Measurements from ENCODE around the gene NR4A1. TPM values are rescaled to one million over a fixed set of nuclear protein-coding genes. Genes with fewer than 3 reads are reported as not detected.

The NR4A1 gene
- total RNA-seq, 3 donors from 2014 or later = 16.2 to 123 (median 44.6) TPM

DNA sequence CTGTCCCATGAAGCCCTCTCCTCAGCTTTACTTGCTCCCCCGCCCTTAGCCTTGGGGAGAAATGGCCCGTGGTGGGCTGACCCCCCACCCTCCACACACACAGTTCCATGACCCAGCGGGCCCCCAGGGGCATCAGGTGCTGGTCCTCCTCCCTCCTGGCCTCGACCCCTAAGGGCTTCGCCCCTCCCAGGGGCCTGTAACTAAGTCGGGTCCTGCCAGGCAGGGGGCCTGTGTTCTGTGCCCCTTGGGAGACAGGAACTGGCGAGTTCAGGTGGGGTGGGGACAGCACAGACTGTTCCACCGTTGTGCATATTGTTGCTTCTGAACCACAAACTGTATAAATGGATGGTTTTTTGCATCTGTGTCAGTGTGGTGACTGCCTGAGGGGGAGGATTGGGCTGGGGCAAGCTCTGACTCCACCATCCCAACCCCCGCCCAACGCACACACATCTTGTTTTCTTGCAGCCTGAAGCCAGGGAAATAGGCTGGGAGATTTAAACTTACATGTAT is 35.7 kb upstream of the NR4A1 start:
- intact Hi-C loops (cut with DNase I, micrococcal nuclease) = no loop called here
- TF ChIP-seq, protein P1, sequence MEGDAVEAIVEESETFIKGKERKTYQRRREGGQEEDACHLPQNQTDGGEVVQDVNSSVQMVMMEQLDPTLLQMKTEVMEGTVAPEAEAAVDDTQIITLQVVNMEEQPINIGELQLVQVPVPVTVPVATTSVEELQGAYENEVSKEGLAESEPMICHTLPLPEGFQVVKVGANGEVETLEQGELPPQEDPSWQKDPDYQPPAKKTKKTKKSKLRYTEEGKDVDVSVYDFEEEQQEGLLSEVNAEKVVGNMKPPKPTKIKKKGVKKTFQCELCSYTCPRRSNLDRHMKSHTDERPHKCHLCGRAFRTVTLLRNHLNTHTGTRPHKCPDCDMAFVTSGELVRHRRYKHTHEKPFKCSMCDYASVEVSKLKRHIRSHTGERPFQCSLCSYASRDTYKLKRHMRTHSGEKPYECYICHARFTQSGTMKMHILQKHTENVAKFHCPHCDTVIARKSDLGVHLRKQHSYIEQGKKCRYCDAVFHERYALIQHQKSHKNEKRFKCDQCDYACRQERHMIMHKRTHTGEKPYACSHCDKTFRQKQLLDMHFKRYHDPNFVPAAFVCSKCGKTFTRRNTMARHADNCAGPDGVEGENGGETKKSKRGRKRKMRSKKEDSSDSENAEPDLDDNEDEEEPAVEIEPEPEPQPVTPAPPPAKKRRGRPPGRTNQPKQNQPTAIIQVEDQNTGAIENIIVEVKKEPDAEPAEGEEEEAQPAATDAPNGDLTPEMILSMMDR (IDR thresholded peaks at IDR 0.05) = no peak
- Histone ChIP-seq H3K4me1 (ENCODE audit: low read depth) (no peaks in the 10 kb centered on the region), H3K4me3 (no peak overlapping the region), H3K36me3 (ENCODE audit: low read depth) (no peaks in the 10 kb centered on the region), H3K9me3 (no peaks in the 10 kb centered on the region)
- ATAC-seq (no peak), DNase-seq (no peak)

DNA sequence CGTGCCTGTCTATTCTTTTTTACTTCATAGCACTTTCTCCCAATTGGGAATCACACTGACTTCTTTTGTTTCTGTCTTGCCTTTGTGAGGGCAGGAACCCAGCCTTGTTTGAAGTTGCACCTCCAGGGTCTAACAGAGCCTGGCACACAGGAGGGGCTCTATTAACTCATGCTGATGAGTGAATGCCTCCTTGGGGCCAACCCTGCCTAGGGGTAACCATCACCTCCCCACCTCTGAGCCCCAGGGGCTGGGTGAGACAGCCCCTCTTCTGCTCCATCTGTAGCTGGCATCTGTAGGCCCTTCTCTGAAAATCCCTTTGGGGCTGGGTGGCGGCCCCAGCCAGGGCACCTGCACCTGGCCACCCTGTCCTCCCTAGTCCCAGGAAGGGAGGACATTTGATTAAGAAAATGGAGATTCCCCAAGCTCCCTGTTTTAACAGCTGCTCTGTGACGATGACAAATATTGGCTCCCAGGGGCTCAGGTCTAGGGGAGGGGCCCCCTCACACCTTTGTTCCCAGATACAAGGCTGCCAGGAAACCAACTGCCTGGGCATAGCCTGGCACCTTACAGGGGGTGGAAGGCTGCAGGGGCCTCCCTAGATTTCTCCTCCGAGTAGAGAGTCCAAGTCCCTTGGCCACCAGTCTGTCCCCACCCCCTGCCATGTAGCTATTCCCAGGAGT is 32.7 kb upstream of the NR4A1 start:
- intact Hi-C loops (cut with DNase I, micrococcal nuclease) = no loop called here
- no peaks in the 10 kb centered on the region for H3K4me1 ChIP-seq (ENCODE audit: low read depth)
- no peaks in the 10 kb centered on the region for H3K36me3 ChIP-seq (ENCODE audit: low read depth)
- ATAC-seq (no peak), DNase-seq (no peak)
- H3K9me3 ChIP-seq = no peaks in the 10 kb centered on the region
- TF ChIP-seq, protein P1 (IDR thresholded peaks at IDR 0.05) = no peak
- H3K4me3 ChIP-seq = no peak overlapping the region

DNA sequence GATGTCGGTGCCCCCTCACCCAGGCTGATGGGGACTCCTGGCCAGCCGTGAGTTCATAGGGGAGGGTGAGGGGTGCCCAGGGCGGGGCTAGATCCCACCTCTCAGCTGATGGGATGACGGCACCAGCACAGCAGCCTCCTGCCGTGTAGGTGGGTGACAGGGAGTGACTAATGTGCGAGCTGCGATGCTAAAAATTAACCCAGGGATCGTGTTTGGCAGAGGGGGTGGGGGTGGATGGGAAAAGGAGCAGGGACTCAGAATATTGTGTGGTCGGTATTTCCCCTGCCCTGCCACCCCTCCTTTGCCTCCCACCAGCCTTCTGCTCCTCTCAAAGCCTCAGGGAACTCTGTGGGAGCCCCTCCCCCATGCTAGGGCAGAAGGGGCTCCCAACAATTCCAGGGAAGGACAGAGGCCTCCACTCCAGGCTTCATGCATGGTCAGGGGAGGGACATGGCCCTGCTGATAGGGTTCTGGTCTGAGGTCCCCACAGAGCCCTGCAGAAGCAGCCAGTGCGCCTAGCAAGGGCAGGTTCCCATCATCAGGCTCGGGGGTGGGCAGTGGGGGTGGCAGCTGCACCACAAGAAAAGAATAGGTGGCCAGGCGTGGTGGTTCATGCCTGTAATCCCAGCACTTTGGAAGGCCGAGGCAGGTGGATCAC is 32.0 kb upstream of the NR4A1 start:
- H3K4me3 ChIP-seq = no peak overlapping the region
- DNase-seq (no peak), ATAC-seq (no peak)
- H3K9me3 ChIP-seq = no peaks in the 10 kb centered on the region
- TF ChIP-seq, protein P1 (IDR thresholded peaks at IDR 0.05) = no peak
- intact Hi-C loops (cut with DNase I, micrococcal nuclease) = no loop called here
- H3K4me1 ChIP-seq (ENCODE audit: low read depth) = peaks cover 5% of the 10 kb centered on the region
- H3K36me3 ChIP-seq (ENCODE audit: low read depth) = no peaks in the 10 kb centered on the region

DNA sequence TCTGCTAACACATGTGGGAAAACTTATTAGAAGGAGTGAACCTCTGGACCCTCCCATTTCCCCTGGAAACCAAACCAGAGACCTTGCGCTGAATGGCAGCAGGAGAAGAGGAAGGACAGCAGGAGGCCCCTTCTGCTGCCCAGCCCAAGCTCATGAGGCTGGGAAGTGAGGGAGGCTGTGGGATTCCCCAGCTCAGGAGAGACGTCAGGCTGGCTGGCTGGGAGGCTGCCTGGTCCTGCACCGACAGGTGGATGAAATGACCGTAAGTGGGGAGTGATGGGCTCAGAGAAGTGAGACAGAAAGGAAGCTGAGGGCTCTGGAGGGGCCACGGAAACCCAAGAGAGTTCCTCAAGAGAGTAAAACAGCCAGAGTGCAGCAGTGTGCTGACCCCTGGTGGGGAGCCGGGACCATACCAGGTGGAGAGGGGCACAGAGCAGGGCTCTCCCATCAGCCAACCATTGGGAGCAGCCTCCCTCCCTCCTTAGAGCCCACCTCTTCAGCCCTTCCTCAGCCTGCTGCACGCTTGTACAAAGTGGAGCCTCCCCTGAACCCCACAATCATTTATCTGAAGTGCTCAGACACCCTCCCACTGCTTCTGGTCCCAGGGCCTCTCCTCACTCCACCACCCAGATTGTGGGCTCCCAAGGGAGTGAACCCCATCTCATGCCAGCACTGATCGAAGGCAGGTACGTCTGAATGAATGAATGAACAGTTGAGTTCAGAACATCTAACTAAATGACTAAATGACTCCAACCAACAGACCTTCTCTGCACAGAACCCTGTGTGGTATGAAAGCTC is 30.5 kb upstream of the NR4A1 start:
- DNase-seq (peak in 1 of 3 donors; percentile 61), ATAC-seq (no peak)
- intact Hi-C loops (cut with DNase I, micrococcal nuclease) = no loop called here
- H3K4me1 ChIP-seq (ENCODE audit: low read depth) = peaks cover 13% of the 10 kb centered on the region
- TF ChIP-seq, protein P1 (IDR thresholded peaks at IDR 0.05) = peak; percentile 15
- no peaks in the 10 kb centered on the region for H3K9me3 ChIP-seq
- no peak overlapping the region for H3K4me3 ChIP-seq
- H3K36me3 ChIP-seq (ENCODE audit: low read depth) = no peaks in the 10 kb centered on the region

GRCh38 chr12:52022841-52023181 is 28.4 kb upstream of the NR4A1 start:
- intact Hi-C loops (cut with DNase I, micrococcal nuclease) = no loop called here

More at GRCh38 chr12:52022841-52023181, 28.4 kb upstream of the NR4A1 start:
- Histone ChIP-seq H3K4me1 (ENCODE audit: low read depth) (peaks cover 21% of the 10 kb centered on the region), H3K4me3 (no peak overlapping the region), H3K36me3 (ENCODE audit: low read depth) (no peaks in the 10 kb centered on the region), H3K9me3 (no peaks in the 10 kb centered on the region)
- TF ChIP-seq, protein P1 (IDR thresholded peaks at IDR 0.05) = no peak
- peak; percentile 11 for ATAC-seq
- peak; percentile 49 to 67 (median 63) for DNase-seq

Data from mucosa of descending colon (tissue), 3 donors.